ENCODE data around the gene UBE2D3.

GRCh38 chr4:102824398-102824797 is 3.0 kb downstream of the UBE2D3 start:
- TF ChIP-seq, protein P1, sequence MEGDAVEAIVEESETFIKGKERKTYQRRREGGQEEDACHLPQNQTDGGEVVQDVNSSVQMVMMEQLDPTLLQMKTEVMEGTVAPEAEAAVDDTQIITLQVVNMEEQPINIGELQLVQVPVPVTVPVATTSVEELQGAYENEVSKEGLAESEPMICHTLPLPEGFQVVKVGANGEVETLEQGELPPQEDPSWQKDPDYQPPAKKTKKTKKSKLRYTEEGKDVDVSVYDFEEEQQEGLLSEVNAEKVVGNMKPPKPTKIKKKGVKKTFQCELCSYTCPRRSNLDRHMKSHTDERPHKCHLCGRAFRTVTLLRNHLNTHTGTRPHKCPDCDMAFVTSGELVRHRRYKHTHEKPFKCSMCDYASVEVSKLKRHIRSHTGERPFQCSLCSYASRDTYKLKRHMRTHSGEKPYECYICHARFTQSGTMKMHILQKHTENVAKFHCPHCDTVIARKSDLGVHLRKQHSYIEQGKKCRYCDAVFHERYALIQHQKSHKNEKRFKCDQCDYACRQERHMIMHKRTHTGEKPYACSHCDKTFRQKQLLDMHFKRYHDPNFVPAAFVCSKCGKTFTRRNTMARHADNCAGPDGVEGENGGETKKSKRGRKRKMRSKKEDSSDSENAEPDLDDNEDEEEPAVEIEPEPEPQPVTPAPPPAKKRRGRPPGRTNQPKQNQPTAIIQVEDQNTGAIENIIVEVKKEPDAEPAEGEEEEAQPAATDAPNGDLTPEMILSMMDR (IDR thresholded peaks at IDR 0.05) = no peak
- TF ChIP-seq POLR2AphosphoS5 (IDR thresholded peaks at IDR 0.05) (no peak), POLR2A (IDR thresholded peaks at IDR 0.05) (no peak)

Measured in suprapubic skin (tissue), 4 donors.